Osteoblast (primary cell): ENCODE data around the gene POLE. TPM values are rescaled to one million over a fixed set of nuclear protein-coding genes. Genes with fewer than 3 reads are reported as not detected.

ENCODE experiments used
- DNase-seq: peaks from one replicate; pipeline ENCODE4 v3.0.0; 2011; ENCODE audit warnings: low spot score, mixed read lengths; ENCODE audit not compliant: insufficient read length; ENCODE audit errors: missing footprints
- H2AFZ ChIP-seq: 2 replicates; pipeline ENCODE4 v1.6.0; 2011; ENCODE audit warnings: mild to moderate bottlenecking, low read length
- H3K27ac ChIP-seq: 2 replicates; pipeline ENCODE4 v1.5.1; 2011; ENCODE audit warnings: mild to moderate bottlenecking, low read depth, low read length, moderate library complexity
- H3K27me3 ChIP-seq: 2 replicates; pipeline ENCODE4 v1.6.0; 2012; ENCODE audit warnings: mild to moderate bottlenecking, control low read depth, inconsistent platforms, low read length, moderate library complexity; ENCODE audit not compliant: insufficient read depth
- H3K36me3 ChIP-seq: 2 replicates; pipeline ENCODE4 v1.5.1; 2011; ENCODE audit warnings: mild to moderate bottlenecking, low read length, control low read depth, moderate library complexity; ENCODE audit not compliant: insufficient read depth
- H3K4me1 ChIP-seq: 2 replicates; pipeline ENCODE4 v1.5.1; 2011; ENCODE audit warnings: mild to moderate bottlenecking, low read length, control low read depth, moderate library complexity; ENCODE audit not compliant: insufficient read depth
- H3K4me2 ChIP-seq: 2 replicates; pipeline ENCODE4 v1.6.0; 2011; ENCODE audit warnings: mild to moderate bottlenecking, low read length; ENCODE audit not compliant: insufficient read depth
- H3K4me3 ChIP-seq: fragments of 200-600 bp; sonication (generic); 3 replicates; pipeline ENCODE4 v1.5.1; 2012; ENCODE audit warnings: mild to moderate bottlenecking, low read length, inconsistent platforms; ENCODE audit not compliant: insufficient read depth
- H3K79me2 ChIP-seq: 2 replicates; pipeline ENCODE4 v1.6.0; 2012; ENCODE audit warnings: mild to moderate bottlenecking, low read length, control low read depth, inconsistent platforms; ENCODE audit not compliant: insufficient read depth
- H3K9me3 ChIP-seq: 2 replicates; pipeline ENCODE4 v1.5.1; 2011; ENCODE audit warnings: low read depth, low read length, control low read depth
- H4K20me1 ChIP-seq: 2 replicates; pipeline ENCODE4 v1.6.0; 2012; ENCODE audit warnings: mild to moderate bottlenecking, low read length, control low read depth; ENCODE audit not compliant: insufficient read depth
- CTCF ChIP-seq: IDR thresholded peaks from 2 replicates; pipeline ENCODE4 v1.5.1; 2011; ENCODE audit warnings: mild to moderate bottlenecking, low read depth, low read length, moderate library complexity; ENCODE audit errors: extremely low read depth
- total RNA-seq: library from RNA; depleted of rRNA; stranded (reverse); fragments of >200 nt; gene quantifications from 2 replicates; pipeline ENCODE4 v1.2.3, GENCODE V29; 2012

The POLE gene
- total RNA-seq, 1 donor: 15.2 TPM

GRCh38 chr12:132625731-132626430 lies 61.3 kb downstream of the POLE start:
- no peak for TF ChIP-seq CTCF
- H3K9me3 ChIP-seq: no peaks in the 10 kb centered on the region
- H3K4me3 ChIP-seq: no peak overlapping the region
- no peaks in the 10 kb centered on the region for H4K20me1 ChIP-seq
- H3K36me3 ChIP-seq: peaks cover 15% of the 10 kb centered on the region
- H3K4me1 ChIP-seq: peaks cover 9% of the 10 kb centered on the region
- H3K79me2 ChIP-seq: no peaks in the 10 kb centered on the region
- H3K27ac ChIP-seq: no peak overlapping the region
- DNase-seq: peak; percentile 61
- no peaks in the 10 kb centered on the region for H3K27me3 ChIP-seq
- H2AFZ ChIP-seq: no peak overlapping the region
- H3K4me2 ChIP-seq: no peak overlapping the region

- Histone ChIP-seq H3K27me3 (peaks cover 3% of the 10 kb centered on the region), H3K4me2 (no peak overlapping the region), H3K36me3 (peaks cover 12% of the 10 kb centered on the region), H3K4me3 (no peak overlapping the region), H2AFZ (no peak overlapping the region), H3K79me2 (no peaks in the 10 kb centered on the region), H3K4me1 (peaks cover 9% of the 10 kb centered on the region), H4K20me1 (no peaks in the 10 kb centered on the region), H3K9me3 (no peaks in the 10 kb centered on the region), H3K27ac (no peak overlapping the region)
- TF ChIP-seq CTCF: no peak
- peak; percentile 73 for DNase-seq
Measured at GRCh38 chr12:132624910-132625630, 62.1 kb downstream of the POLE start.

DNA sequence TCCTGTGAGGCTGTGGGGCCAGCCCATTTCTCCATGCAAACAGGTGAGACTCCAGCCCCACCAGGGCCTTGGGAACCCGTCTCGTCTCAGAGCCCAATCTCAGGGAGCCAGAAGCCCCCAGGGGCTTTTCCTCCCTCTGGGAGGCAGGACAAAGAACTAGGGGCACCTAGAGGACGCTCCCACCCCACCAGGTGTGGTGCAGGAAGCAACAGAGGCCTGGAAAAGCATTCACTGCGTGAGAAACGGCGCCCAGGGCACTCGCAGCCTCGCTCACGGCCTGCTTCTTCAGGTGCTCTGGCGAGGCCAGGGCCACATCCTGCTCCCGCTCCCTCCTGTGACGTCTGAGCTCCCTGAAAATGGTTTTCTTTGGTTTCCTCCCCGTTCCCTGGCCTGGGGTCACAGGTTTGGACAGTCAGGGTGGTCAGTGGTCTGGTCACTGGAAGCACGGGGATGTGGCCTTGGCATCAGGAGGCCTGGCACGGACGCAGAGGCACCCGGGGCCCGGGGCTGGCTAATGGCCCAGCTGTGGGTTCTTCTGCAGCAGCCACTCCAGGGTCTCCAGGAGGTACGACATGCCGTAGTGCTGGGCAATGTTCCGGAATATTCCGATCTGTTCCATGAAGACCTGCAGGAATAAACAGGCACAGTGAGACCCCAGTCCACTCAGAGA lies 62.8 kb downstream of the POLE start:
- peak; percentile 56 for DNase-seq
- no peak for TF ChIP-seq CTCF
- Histone ChIP-seq H3K36me3 (peaks cover 4% of the 10 kb centered on the region), H4K20me1 (no peaks in the 10 kb centered on the region), H3K4me1 (peaks cover 9% of the 10 kb centered on the region), H3K4me3 (no peak overlapping the region), H3K4me2 (no peak overlapping the region), H2AFZ (no peak overlapping the region), H3K27ac (no peak overlapping the region), H3K9me3 (no peaks in the 10 kb centered on the region), H3K27me3 (peaks cover 10% of the 10 kb centered on the region), H3K79me2 (no peaks in the 10 kb centered on the region)
